Uterus (tissue), 4 donors: ENCODE results near the gene AK4. TPM values are rescaled to one million over a fixed set of nuclear protein-coding genes. Genes with fewer than 3 reads are reported as not detected.

Experiments
- DNase-seq, 2 donors: peaks; one replicate each; pipeline ENCODE4 v3.0.0-alpha.2; 2019 to 2020
- H3K27ac ChIP-seq, 2 donors: fragments of 200-600 bp; sonication (generic); 1 replicate in 1 of 2; 2 replicates in 1 of 2; pipeline ENCODE4 v1.5.1; 2016 to 2018
- H3K27me3 ChIP-seq, 2 donors: fragments of 200-600 bp; sonication (generic); one replicate each; pipeline ENCODE4 v1.5.1; 2018 to 2019; ENCODE audit warnings: control low read depth in 1 of 2
- H3K36me3 ChIP-seq, 2 donors: fragments of 200-600 bp; sonication (generic); one replicate each; pipeline ENCODE4 v1.5.1; 2019; ENCODE audit warnings: control low read depth in 1 of 2
- H3K4me1 ChIP-seq, 2 donors: fragments of 200-600 bp; sonication (generic); one replicate each; pipeline ENCODE4 v1.5.1; 2018 to 2019; ENCODE audit warnings: control low read depth in 1 of 2
- H3K4me3 ChIP-seq, 2 donors: fragments of 200-600 bp; sonication (generic); 1 replicate in 1 of 2; 2 replicates in 1 of 2; pipeline ENCODE4 v1.5.1; 2018 to 2019; ENCODE audit warnings: mild to moderate bottlenecking in 1 of 2
- H3K9me3 ChIP-seq, 2 donors: fragments of 200-600 bp; sonication (generic); one replicate each; pipeline ENCODE4 v1.5.1; 2019; ENCODE audit warnings: control low read depth in 1 of 2
- CTCF ChIP-seq, 4 experiments: fragments of 200-600 bp in 2 of 4; fragments of 450-650 bp in 2 of 4; sonication (generic) in 2 of 4; IDR thresholded peaks; one replicate each; pipeline ENCODE4 v1.5.1; 2016 to 2019; ENCODE audit warnings: antibody characterized with exemption in 4 of 4, mild to moderate bottlenecking in 2 of 4, moderate library complexity in 1 of 4
- POLR2A ChIP-seq, 2 donors: fragments of 450-650 bp; IDR thresholded peaks; one replicate each; pipeline ENCODE4 v1.6.1; 2016; ENCODE audit warnings: antibody characterized with exemption in 2 of 2, mild to moderate bottlenecking in 1 of 2, moderate library complexity in 1 of 2
- intact Hi-C: fragments of 100-400 bp; cut with DNase I; formaldehyde crosslinking; loops from one replicate; pipeline ENCODE4 v1.15.1; 2023; ENCODE audit warnings: low total_unique reads
- total RNA-seq, 4 donors: library from RNA; depleted of rRNA in 3 of 4; stranded (reverse); fragments of >200 nt in 3 of 4; gene quantifications; one replicate each; pipeline versions ENCODE4 v1.1.0 to v1.2.4, GENCODE V29; 2014 to 2023
- donor health status: DM: yes; HTN: yes; CAD: no.

AK4 gene
- total RNA-seq, 4 donors from 2014 or later, result 9.5 to 31.5 (median 18.5) TPM

- Histone ChIP-seq H3K27me3 (no peaks in the 10 kb centered on the region), H3K9me3 (no peaks in the 10 kb centered on the region), H3K4me3 (peak overlapping the region; percentile 49 to 72), H3K36me3 (no peaks in the 10 kb centered on the region), H3K4me1 (no peaks in the 10 kb centered on the region), H3K27ac (peak overlapping the region; percentile 72 to 85)
- DNase-seq, result peak; percentile 22 to 46
- intact Hi-C loops, result no loop called here
- no peak for TF ChIP-seq CTCF (IDR thresholded peaks at IDR 0.05)
- no peak for TF ChIP-seq POLR2A (IDR thresholded peaks at IDR 0.05)
Measured at GRCh38 chr1:65147424-65148177, 402 bp upstream of the AK4 start.

GRCh38 chr1:65148548-65149350 lies 746 bp downstream of the AK4 start:
- no peaks in the 10 kb centered on the region for H3K36me3 ChIP-seq
- H3K27me3 ChIP-seq, result no peaks in the 10 kb centered on the region
- H3K9me3 ChIP-seq, result no peaks in the 10 kb centered on the region
- H3K4me3 ChIP-seq, result peak overlapping the region; percentile 49 to 72
- H3K27ac ChIP-seq, result peak overlapping the region; percentile 72 to 85
- intact Hi-C loops, result loop anchor here (1.0 kb wide), 1 partner anchor 63 kb away; no protein-coding TSS in a partner anchor
- peak; percentile 47 for DNase-seq
- peak in 1 of 2 donors; percentile 17 for TF ChIP-seq POLR2A (IDR thresholded peaks at IDR 0.05)
- no peak for TF ChIP-seq CTCF (IDR thresholded peaks at IDR 0.05)
- H3K4me1 ChIP-seq, result no peaks in the 10 kb centered on the region

GRCh38 chr1:65149351-65150107 lies 1.5 kb downstream of the AK4 start:
- intact Hi-C loops, result loop anchor here (1.0 kb wide), 1 partner anchor 62 kb away; no protein-coding TSS in a partner anchor
- H3K36me3 ChIP-seq, result no peaks in the 10 kb centered on the region
- H3K4me3 ChIP-seq, result peak overlapping the region; percentile 49 to 72
- peak overlapping the region; percentile 72 to 85 for H3K27ac ChIP-seq
- DNase-seq, result no peak
- TF ChIP-seq CTCF (IDR thresholded peaks at IDR 0.05) (no peak), POLR2A (IDR thresholded peaks at IDR 0.05) (no peak)
- no peaks in the 10 kb centered on the region for H3K4me1 ChIP-seq
- no peaks in the 10 kb centered on the region for H3K27me3 ChIP-seq
- H3K9me3 ChIP-seq, result no peaks in the 10 kb centered on the region

GRCh38 chr1:65150108-65150463 lies 2.1 kb downstream of the AK4 start:
- intact Hi-C loops, result no loop called here
- H3K27ac ChIP-seq, result peak overlapping the region in 1 of 2 donors; percentile 85
- no peak for DNase-seq
- TF ChIP-seq CTCF (IDR thresholded peaks at IDR 0.05) (no peak), POLR2A (IDR thresholded peaks at IDR 0.05) (no peak)
- H3K9me3 ChIP-seq, result no peaks in the 10 kb centered on the region
- H3K4me3 ChIP-seq, result no peak overlapping the region
- no peaks in the 10 kb centered on the region for H3K27me3 ChIP-seq
- no peaks in the 10 kb centered on the region for H3K4me1 ChIP-seq
- H3K36me3 ChIP-seq, result no peaks in the 10 kb centered on the region
